ENCODE results near the gene CYTL1.

DNA sequence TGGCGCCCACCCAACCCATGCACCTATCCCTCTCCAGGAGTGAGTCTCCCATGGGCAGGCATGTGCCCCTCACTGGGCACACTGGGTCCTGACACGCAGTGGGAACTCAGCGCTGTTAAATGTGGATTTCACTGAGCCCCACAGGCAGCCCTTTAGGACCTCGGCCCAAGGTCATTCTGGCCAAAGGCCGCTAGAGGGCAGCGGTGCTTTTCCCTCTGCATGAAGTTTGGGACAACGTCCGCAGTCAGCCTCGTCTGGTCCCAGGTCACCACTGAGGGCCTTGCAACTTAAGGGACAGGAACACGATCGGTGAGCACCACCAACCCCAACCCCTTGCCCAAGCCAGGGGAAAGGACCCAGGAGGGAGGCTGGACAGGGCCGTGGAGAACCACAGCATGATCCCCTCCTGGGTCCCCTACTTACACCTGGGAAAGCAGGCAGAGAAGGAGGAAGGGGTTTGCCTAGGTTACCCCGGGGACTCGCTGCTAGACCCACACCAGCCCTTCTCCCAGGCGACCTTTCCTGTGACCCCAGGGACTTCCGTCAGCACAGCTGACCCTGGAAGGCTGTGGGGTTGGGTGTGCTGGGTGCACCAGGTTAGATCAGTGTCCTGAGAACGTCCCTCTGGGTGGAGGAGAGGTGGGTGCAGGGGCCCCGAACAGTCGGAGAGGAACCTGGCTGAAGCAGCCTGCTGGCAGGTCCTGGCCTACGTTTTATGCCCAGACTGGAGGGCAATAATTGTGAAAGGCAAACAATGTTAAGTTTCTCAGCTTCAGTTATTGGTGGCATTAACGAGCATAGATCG, 24.0 kb downstream of the CYTL1 start:
- TF ChIP-seq, protein P1, sequence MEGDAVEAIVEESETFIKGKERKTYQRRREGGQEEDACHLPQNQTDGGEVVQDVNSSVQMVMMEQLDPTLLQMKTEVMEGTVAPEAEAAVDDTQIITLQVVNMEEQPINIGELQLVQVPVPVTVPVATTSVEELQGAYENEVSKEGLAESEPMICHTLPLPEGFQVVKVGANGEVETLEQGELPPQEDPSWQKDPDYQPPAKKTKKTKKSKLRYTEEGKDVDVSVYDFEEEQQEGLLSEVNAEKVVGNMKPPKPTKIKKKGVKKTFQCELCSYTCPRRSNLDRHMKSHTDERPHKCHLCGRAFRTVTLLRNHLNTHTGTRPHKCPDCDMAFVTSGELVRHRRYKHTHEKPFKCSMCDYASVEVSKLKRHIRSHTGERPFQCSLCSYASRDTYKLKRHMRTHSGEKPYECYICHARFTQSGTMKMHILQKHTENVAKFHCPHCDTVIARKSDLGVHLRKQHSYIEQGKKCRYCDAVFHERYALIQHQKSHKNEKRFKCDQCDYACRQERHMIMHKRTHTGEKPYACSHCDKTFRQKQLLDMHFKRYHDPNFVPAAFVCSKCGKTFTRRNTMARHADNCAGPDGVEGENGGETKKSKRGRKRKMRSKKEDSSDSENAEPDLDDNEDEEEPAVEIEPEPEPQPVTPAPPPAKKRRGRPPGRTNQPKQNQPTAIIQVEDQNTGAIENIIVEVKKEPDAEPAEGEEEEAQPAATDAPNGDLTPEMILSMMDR (IDR thresholded peaks at IDR 0.05), result peak; percentile 56 to 93
- TF ChIP-seq POLR2A (IDR thresholded peaks at IDR 0.05) (no peak), POLR2AphosphoS5 (IDR thresholded peaks at IDR 0.05) (no peak), EP300 (IDR thresholded peaks at IDR 0.05) (no peak)
